HepG2 (cell line): ENCODE results near the gene PARP1. TPM values are rescaled to one million over a fixed set of nuclear protein-coding genes. Genes with fewer than 3 reads are reported as not detected.

Experiments
- ATAC-seq: fragments of 200-7000 bp; cut with Tn5 transposase; 3 replicates; pipeline ENCODE4 v1.9.1; 2020; ENCODE audit warnings: mild to moderate bottlenecking, moderate library complexity
- BruUV-seq: library from RNA; stranded (reverse); fragments of 400-500 nt; replicated peaks from 2 replicates; lab custom pipeline; 2021; lab: Mats Ljungman, UMichigan
- CTCF ChIA-PET: fragments of 300-600 bp; formaldehyde crosslinking; extraction: SDS; loops from one replicate; lab custom pipeline; 2021; ENCODE audit warnings: low total read pairs, inconsistent platforms, low intra/inter-chr PET ratio; lab: Yijun Ruan, JAX
- POLR2A ChIA-PET: fragments of 350-600 bp; sonication (Branson Sonifier 250); formaldehyde crosslinking; loops from one replicate; lab custom pipeline; 2020; ENCODE audit warnings: antibody characterized with exemption, inconsistent platforms; lab: Yijun Ruan, JAX
- DNase-seq: peaks from one replicate; pipeline ENCODE4 v3.0.0-alpha.2; 2015; ENCODE audit warnings: low spot score
- FAIRE-seq: peaks from 3 replicates; lab custom pipeline; 2011; peaks lifted over from hg19 to GRCh38; lab: Jason Lieb, UNC
- H2AFZ ChIP-seq: one replicate; pipeline ENCODE4 v1.6.1; 2011; ENCODE audit warnings: low read length, inconsistent platforms
- H3K27ac ChIP-seq: fragments of 300-600 bp; 3 replicates; pipeline ENCODE4 v1.8.0; 2011; ENCODE audit warnings: mixed run types, mild to moderate bottlenecking, mixed read lengths, low read length, inconsistent platforms; ENCODE audit not compliant: insufficient read depth; ENCODE audit errors: extremely low read length
- H3K27me3 ChIP-seq, 2 experiments: fragments of 200-600 bp in 1 of 2; 2 replicates in 1 of 2; 3 replicates in 1 of 2; pipeline versions ENCODE4 v1.6.0 to v1.8.0; 2011; ENCODE audit warnings: low read length in 2 of 2, mild to moderate bottlenecking in 2 of 2, moderate library complexity in 2 of 2, inconsistent platforms in 1 of 2; ENCODE audit not compliant: insufficient read depth in 2 of 2, control insufficient read depth in 1 of 2
- H3K36me3 ChIP-seq, 2 experiments: fragments of 200-600 bp in 1 of 2; replicated peaks in 1 of 2; 2 replicates in 1 of 2; 3 replicates in 1 of 2; pipeline versions ENCODE4 v1.5.1 to v1.8.0; 2011; ENCODE audit warnings: low read length in 2 of 2, inconsistent platforms in 1 of 2; ENCODE audit not compliant: insufficient read depth in 2 of 2, control insufficient read depth in 1 of 2
- H3K4me1 ChIP-seq: 2 replicates; pipeline ENCODE4 v1.5.1; 2012; ENCODE audit warnings: low read length, inconsistent platforms; ENCODE audit not compliant: insufficient read depth
- H3K4me2 ChIP-seq: 2 replicates; pipeline ENCODE4 v1.6.0; 2011; ENCODE audit warnings: low read depth, low read length, inconsistent platforms
- H3K4me3 ChIP-seq, 3 experiments: fragments of 200-600 bp in 1 of 3; sonication (generic), shearing (Covaris generic) in 1 of 3; replicated peaks in 1 of 3; 2 replicates each; pipeline ENCODE4 v1.5.1; 2011 to 2016; ENCODE audit warnings: low read length in 3 of 3, inconsistent platforms in 2 of 3, low read depth in 2 of 3, mild to moderate bottlenecking in 2 of 3, control low read depth in 1 of 3, mixed read lengths in 1 of 3; ENCODE audit not compliant: insufficient read depth in 1 of 3
- H3K79me2 ChIP-seq: one replicate; pipeline ENCODE4 v1.6.1; 2011; ENCODE audit warnings: low read length, inconsistent platforms; ENCODE audit not compliant: insufficient read depth
- H3K9ac ChIP-seq: 2 replicates; pipeline ENCODE4 v1.6.0; 2011; ENCODE audit warnings: mild to moderate bottlenecking, low read depth, low read length, inconsistent platforms; ENCODE audit not compliant: insufficient read depth
- H3K9me3 ChIP-seq: 2 replicates; pipeline ENCODE4 v1.5.1; 2012; ENCODE audit warnings: mild to moderate bottlenecking, low read length
- H4K20me1 ChIP-seq: 2 replicates; pipeline ENCODE4 v1.6.0; 2011; ENCODE audit warnings: inconsistent platforms, mild to moderate bottlenecking, low read length, moderate library complexity; ENCODE audit not compliant: insufficient read depth
- PCBP2 ChIP-seq: fragments of 200-400 bp; formaldehyde crosslinking; optimal IDR thresholded peaks from 2 replicates; pipeline ENCODE3; 2018; ENCODE audit warnings: low read length, low read depth; ENCODE audit not compliant: poor library complexity, severe bottlenecking
- SETDB1 ChIP-seq: sonication (generic); formaldehyde crosslinking; IDR thresholded peaks from 2 replicates; pipeline ENCODE4 v1.5.1; 2020; ENCODE audit warnings: missing genetic modification reagents, mild to moderate bottlenecking, borderline replicate concordance
- SNAPC2 ChIP-seq: sonication (generic); formaldehyde crosslinking; IDR thresholded peaks from 2 replicates; pipeline ENCODE4 v1.8.1; 2022; ENCODE audit warnings: mild to moderate bottlenecking, missing genetic modification reagents
- STAG1 ChIP-seq: sonication (generic); formaldehyde crosslinking; IDR thresholded peaks from 2 replicates; pipeline ENCODE4 v1.4.0; 2020; ENCODE audit warnings: missing genetic modification reagents
- ZBTB1 ChIP-seq: sonication (generic); formaldehyde crosslinking; IDR thresholded peaks from 2 replicates; pipeline ENCODE4 v1.4.0; 2020; ENCODE audit warnings: missing genetic modification reagents, borderline replicate concordance
- ZNF44 ChIP-seq: sonication (generic); formaldehyde crosslinking; IDR thresholded peaks from 2 replicates; pipeline ENCODE4 v1.5.1; 2020; ENCODE audit warnings: mild to moderate bottlenecking, missing genetic modification reagents
- WGBS: methylation state at CpG from one replicate; pipeline ENCODE4 v1.1.6; 2017; ENCODE audit warnings: low lambda C conversion rate; 5-methylcytosine and 5-hydroxymethylcytosine counted together
- in situ Hi-C: cut with HindIII; loops from 2 replicates; pipeline ENCODE4 v1.10.0; 2017; ENCODE audit warnings: low pct_unique_long_range_greater_than_20kb; ENCODE audit not compliant: extremely low pct_ligation_motif_present
- intact Hi-C: fragments of 100-400 bp; cut with micrococcal nuclease; formaldehyde crosslinking; loops from one replicate; pipeline ENCODE4 v1.10.0; 2022; ENCODE audit not compliant: unreplicated experiment
- polyA plus RNA-seq, 8 experiments: library from polyadenylated mRNA; depleted of rRNA in 3 of 8; stranded (reverse) in 7 of 8; unstranded in 1 of 8; fragments of >200 nt; fragmentation: Illumina TruSeq in 4 of 8; extraction: Trizol in 4 of 8; gene quantifications; 2 replicates each; pipeline versions ENCODE4 v1.2.1 to v1.2.3, GENCODE V29; 2011 to 2016; ENCODE audit warnings: low read depth in 4 of 8, missing spikeins in 1 of 8, mixed read lengths in 1 of 8; ENCODE audit not compliant: insufficient read depth in 1 of 8
- total RNA-seq, 5 experiments: library from RNA; depleted of rRNA; stranded (reverse); fragments of >200 nt; fragmentation: Illumina TruSeq; extraction: Trizol; gene quantifications; 2 replicates each; pipeline ENCODE4 v1.2.3, GENCODE V29; 2016; ENCODE audit warnings: low read depth in 1 of 5
- TF ChIP-seq, protein P1 (sequence below): sonication (generic); formaldehyde crosslinking; conservative IDR thresholded peaks from 2 replicates; pipeline ENCODE4 v1.4.0; 2020; ENCODE audit warnings: missing genetic modification reagents
- TF ChIP-seq, protein P2 (sequence below), 2 experiments: sonication (generic) in 1 of 2; formaldehyde crosslinking in 1 of 2; IDR thresholded peaks; 2 replicates each; pipeline versions ENCODE4 v1.4.0 to v1.6.1; 2018 to 2020; ENCODE audit warnings: missing genetic modification reagents in 2 of 2, borderline replicate concordance in 1 of 2, low read depth in 1 of 2, mild to moderate bottlenecking in 1 of 2, missing biosample characterization in 1 of 2

The PARP1 gene
- total and polyA plus RNA-seq, 2 of the 13 experiments (the other 11 are each of a cell fraction or from before 2014, with no cell fraction given) = 50.1 to 85.2 TPM

DNA sequence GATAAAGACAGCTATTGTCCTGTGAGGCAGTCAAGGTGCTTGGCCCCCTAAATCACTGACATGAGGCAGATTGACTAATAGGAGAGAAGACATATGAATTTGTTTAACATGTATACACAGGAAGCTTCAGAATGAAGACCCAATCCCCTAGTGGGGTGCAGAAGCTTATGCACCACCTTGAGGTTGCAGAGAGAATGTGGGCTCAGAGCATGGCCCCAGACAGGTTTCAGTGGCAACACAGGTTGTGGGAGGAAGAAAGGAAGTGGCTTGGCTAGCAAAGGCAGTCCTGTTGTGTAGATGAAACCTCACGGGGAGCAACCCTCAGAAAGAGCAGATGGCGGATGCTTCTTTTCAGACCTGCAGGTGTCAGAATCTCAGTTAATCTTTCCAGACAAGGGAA lies 37.0 kb upstream of the PARP1 start:
- TF ChIP-seq, protein P1, sequence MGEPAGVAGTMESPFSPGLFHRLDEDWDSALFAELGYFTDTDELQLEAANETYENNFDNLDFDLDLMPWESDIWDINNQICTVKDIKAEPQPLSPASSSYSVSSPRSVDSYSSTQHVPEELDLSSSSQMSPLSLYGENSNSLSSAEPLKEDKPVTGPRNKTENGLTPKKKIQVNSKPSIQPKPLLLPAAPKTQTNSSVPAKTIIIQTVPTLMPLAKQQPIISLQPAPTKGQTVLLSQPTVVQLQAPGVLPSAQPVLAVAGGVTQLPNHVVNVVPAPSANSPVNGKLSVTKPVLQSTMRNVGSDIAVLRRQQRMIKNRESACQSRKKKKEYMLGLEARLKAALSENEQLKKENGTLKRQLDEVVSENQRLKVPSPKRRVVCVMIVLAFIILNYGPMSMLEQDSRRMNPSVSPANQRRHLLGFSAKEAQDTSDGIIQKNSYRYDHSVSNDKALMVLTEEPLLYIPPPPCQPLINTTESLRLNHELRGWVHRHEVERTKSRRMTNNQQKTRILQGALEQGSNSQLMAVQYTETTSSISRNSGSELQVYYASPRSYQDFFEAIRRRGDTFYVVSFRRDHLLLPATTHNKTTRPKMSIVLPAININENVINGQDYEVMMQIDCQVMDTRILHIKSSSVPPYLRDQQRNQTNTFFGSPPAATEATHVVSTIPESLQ (CRISPR knock-in tag) = no peak
- TF ChIP-seq SETDB1 (CRISPR knock-in tag) = no peak
- no peak overlapping the region for H3K4me2 ChIP-seq
- no peaks in the 10 kb centered on the region for H3K4me1 ChIP-seq
- 0% methylated on average over 2 of the region's 2 CpGs for WGBS
- no peak overlapping the region for H3K9ac ChIP-seq
- peak; percentile 40; the same call in 1 of the 3 replicates for ATAC-seq
- intact Hi-C loops = no loop called here
- ChIA-PET CTCF (no interaction called here), POLR2A (no interaction called here)
- no peak for DNase-seq
- no peaks in the 10 kb centered on the region for H3K79me2 ChIP-seq
- H3K27me3 ChIP-seq = peaks cover 0 to 6% of the 10 kb centered on the region in 2 experiments; a peak in 1 of 5 replicates
- H3K27ac ChIP-seq = no peak overlapping the region
- BruUV-seq = no TSS peak
- no peak overlapping the region for H2AFZ ChIP-seq
- H3K9me3 ChIP-seq = no peaks in the 10 kb centered on the region
- no peak for FAIRE-seq
- H4K20me1 ChIP-seq = no peaks in the 10 kb centered on the region
- H3K36me3 ChIP-seq = no peaks in the 10 kb centered on the region
- in situ Hi-C loops = no loop called here
- no peak overlapping the region for H3K4me3 ChIP-seq

DNA sequence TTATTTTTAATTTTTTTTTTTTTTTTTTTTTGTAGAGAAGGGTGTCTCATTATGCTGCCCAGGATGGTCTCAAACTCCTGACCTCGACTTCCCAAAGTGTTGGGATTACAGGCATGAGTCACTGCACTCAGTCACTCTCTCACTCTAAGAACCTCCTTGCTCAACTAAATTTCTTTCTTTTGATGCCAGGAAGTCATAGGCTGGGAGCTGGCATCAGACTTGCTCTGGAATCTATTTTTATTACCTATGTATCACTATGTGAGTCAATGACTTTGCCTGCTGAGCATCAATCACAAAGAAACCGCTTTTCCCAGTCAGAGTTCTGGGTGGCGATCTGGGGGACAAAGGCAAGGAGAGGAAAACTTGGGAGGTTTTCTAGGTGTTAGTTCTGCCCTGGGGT lies 35.5 kb upstream of the PARP1 start:
- CTCF ChIA-PET = no interaction called here
- POLR2A ChIA-PET = no interaction called here
- H3K9me3 ChIP-seq = no peaks in the 10 kb centered on the region
- H4K20me1 ChIP-seq = no peaks in the 10 kb centered on the region
- DNase-seq = no peak
- WGBS = 63% methylated on average over 3 of the region's 3 CpGs
- no peaks in the 10 kb centered on the region for H3K4me1 ChIP-seq
- H3K9ac ChIP-seq = no peak overlapping the region
- no peak overlapping the region for H3K4me2 ChIP-seq
- FAIRE-seq = no peak
- no peak for ATAC-seq
- intact Hi-C loops = no loop called here
- H2AFZ ChIP-seq = no peak overlapping the region
- TF ChIP-seq STAG1 (CRISPR knock-in tag) (no peak), ZNF44 (CRISPR knock-in tag) (no peak), SNAPC2 (CRISPR knock-in tag) (no peak), ZBTB1 (CRISPR knock-in tag) (no peak), PCBP2 (no peak)
- TF ChIP-seq, protein P2, sequence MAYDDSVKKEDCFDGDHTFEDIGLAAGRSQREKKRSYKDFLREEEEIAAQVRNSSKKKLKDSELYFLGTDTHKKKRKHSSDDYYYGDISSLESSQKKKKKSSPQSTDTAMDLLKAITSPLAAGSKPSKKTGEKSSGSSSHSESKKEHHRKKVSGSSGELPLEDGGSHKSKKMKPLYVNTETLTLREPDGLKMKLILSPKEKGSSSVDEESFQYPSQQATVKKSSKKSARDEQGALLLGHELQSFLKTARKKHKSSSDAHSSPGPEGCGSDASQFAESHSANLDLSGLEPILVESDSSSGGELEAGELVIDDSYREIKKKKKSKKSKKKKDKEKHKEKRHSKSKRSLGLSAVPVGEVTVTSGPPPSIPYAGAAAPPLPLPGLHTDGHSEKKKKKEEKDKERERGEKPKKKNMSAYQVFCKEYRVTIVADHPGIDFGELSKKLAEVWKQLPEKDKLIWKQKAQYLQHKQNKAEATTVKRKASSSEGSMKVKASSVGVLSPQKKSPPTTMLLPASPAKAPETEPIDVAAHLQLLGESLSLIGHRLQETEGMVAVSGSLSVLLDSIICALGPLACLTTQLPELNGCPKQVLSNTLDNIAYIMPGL (CRISPR knock-in tag; IDR thresholded peaks at IDR 0.05; ENCODE audit: borderline replicate concordance in 1 of 2, low read depth in 1 of 2) = no peak
- H3K79me2 ChIP-seq = no peaks in the 10 kb centered on the region
- H3K27ac ChIP-seq = no peak overlapping the region
- no TSS peak for BruUV-seq
- H3K36me3 ChIP-seq = no peaks in the 10 kb centered on the region
- H3K27me3 ChIP-seq = peaks cover 0 to 6% of the 10 kb centered on the region in 2 experiments; a peak in 1 of 5 replicates
- in situ Hi-C loops = no loop called here
- no peak overlapping the region for H3K4me3 ChIP-seq
